Measurements from ENCODE around the gene BCAP31.
"Not testable (repeated sequence)": the region's sequence is repeated elsewhere in the genome, so short reads cannot be mapped to it uniquely, and the experiment has no call there.

The BCAP31 gene

DNA sequence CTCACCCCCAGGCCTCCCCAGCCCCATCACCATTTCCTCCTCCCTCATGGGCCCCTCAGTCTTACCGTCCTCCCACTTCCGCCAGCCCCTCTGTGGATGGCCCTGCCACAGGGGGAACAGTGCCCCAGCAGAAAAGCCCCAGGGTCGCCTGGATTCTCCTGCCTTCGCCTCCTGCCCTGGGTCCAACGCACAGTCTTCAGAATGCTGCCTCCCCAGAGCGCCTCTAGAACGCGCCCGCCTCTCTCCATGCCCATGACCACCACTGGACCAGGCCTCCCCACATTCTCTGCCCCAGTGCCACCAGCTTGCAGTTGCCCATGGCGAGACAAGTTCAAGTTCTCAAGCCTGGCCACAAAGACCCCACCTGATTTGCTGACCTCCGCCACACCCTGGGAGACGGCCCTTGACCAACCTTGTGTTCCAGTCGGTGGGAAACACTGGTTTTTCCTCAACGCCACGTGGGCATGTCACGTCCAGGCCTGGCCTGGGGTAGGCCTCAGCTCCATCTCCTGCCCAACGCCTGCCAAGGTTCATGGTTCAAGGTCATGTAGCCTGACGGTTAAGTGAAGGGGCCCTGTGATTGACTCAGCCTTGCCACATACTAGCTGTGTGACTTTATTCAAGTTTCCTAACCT is 39.2 kb upstream of the BCAP31 start:
- FAIRE-seq: no peak
- DNase-seq (ENCODE audit: insufficient read length, low spot score): no peak

DNA sequence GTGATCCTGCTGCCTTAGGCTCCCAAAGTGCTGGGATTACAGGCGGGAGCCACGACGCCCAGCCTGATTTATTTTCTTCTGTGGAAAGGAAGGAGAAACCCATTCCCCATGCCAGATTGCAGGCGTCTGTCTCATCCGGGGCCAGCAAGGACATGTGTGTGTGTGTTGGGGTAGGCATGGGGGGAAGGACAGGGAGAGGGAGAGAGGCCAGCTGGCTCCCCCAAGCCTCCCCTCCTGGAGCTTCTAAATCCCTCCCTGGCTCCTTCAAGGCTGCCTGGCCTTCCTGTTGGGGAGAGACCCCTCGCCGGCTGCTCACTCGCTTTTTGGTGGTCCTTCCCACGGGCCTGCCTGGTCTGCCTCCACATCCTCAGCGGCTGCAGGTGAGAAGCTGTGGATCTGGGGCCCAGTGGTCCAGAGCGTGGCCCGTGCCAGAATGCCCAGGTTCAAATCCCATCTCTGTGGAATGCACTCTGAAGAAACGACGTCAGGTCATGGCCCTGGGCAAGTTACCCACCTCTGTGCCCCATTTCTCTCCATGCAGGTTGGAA is 38.5 kb upstream of the BCAP31 start:
- DNase-seq (ENCODE audit: insufficient read length, low spot score) (no peak), FAIRE-seq (no peak)

DNA sequence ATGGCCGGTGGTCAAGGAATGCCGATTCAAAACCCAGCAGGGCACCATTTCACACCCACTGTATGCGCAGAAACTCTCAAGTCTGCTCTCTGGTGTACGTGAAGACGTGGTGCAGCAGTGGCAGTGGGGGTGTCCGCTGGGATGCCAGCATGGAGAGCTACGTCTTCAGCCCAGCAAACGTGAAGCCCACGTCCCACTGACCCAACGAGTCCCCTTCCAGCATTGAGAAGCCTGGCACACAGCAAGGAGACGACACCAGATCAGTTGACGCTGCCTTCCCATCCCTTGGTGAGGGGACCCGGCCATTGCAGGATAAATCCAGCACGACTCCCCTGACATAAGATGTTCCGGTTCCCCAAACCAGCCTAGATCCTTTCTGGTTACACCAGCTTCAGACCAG is 37.7 kb upstream of the BCAP31 start:
- DNase-seq (ENCODE audit: insufficient read length, low spot score): no peak
- FAIRE-seq: no peak

DNA sequence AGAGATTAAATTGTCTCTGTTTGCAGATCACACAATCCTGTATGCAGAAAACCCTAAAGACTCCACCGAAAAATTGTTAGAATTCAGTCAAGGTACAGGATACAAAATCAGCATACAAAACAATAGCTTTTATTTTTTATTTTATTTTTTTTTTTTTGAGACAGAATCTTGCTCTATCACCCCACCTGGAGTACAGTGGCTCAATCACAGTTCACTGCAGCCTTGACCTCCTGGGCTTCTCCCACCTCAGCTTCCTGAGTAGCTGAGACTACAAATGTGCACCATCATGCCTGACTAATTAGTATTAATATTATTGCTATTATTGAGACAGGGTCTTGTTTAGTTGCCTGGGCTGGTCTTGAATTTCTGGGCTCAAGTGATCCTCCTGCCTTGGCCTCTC is 30.9 kb upstream of the BCAP31 start:
- FAIRE-seq (no peak), DNase-seq (ENCODE audit: insufficient read length, low spot score) (no peak)

DNA sequence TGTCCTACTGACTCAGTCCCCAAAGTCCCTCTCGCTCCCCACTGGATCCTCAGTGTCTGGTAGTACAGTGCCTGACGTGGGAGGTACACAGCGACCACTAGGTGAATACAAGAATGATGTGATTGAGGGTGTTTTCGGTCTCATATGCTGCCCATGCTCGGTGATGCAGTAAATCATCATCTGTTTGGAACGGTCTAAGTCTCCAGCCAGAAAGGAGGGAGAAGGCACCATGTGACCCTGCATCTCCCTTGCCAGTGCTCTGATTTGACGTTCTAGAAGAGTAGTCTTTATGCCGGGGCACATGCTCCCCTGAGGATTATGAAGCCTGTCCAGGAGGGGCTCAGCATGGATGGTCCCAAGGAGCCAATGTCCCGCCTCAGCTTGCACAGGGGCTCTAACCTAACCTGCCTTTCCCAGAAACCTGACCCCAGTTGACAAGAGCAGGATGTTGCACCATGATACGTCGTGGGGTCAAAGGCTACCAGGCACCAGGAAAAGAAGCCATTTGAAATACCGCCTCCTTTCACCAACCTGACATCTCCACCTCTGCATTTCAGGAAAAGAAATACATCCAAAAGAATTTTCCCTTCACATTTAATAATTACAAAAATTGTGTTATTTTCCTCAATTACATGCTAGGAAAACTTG is 26.1 kb upstream of the BCAP31 start:
- FAIRE-seq (no peak), DNase-seq (ENCODE audit: insufficient read length, low spot score) (no peak)

DNA sequence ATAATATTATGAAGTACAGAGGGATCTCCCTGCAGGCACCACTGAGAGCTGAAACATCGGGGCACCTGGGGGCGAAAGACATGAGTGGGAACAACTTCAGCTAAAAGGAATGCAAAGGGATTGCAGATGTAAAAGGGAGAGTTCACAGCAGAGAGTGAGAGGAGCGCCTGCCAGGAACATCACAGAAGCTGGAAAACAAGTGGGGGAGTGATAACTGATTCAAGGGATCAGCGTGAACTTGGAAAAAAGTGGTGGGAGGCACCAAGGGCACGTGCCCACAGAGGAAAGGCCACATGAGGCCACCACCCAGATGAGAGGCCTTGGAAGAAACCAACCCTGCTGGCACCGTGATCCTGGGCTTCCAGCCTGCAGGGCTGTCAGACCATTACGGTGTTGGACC is 24.8 kb upstream of the BCAP31 start:
- not testable (repeated sequence) for FAIRE-seq; DNase-seq (ENCODE audit: insufficient read length, low spot score)

DNA sequence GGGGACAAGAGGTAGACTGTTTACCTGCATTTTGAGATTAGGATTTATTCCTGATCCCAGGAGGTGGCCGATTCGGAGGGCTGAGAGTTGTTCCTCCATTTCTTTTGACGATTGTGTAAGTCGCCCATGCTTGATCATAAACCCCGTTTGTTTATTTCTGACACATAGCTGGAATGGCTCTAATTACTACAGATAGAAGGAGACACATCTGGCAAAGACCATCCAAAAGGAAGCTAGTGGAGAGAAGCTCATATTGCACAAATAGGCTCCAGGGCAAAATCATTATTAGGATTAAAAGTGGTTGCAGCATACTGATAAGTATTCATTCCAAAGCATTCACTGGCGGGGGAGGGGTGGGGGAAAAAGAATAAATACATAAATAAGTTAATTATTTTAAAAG is 22.8 kb upstream of the BCAP31 start:
- not testable (repeated sequence) for FAIRE-seq; DNase-seq (ENCODE audit: insufficient read length, low spot score)

DNA sequence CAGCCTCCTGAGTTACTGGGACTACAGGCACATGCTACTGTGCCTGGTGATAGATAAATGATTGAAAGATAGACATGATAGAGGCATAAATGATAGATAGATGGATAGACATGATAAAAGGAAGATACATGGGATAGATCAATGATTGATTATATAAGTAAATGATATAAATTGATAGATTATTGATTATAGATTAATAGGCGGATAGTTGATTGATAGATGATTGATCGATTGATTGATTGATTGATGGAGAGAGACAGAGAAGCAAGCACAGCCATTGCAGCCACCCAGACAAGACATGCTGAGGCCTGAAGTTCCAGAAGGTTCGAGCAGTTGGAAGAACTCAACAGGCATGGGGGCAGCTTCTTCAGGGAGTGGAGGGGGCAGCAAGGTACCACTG is 22.2 kb upstream of the BCAP31 start:
- FAIRE-seq (no peak), DNase-seq (ENCODE audit: insufficient read length, low spot score) (no peak)

DNA sequence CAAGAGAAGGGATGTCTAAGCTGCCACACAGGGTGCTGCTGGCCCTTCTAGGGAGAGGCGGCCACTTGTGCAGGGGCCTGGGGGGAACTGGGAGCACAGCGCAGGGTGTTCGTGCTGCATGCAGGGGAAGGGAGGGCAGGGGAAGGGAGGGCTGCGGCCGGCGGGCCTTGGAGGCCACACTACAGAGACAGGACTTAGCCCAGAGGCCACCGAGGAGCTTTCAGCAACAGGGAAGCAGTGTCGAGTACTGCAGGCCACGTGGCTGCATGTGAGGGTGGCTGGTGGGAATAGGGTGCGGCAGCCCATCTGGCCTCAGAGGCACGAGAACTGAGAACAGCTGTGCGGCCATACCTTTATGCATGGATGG is 20.9 kb upstream of the BCAP31 start:
- DNase-seq (ENCODE audit: insufficient read length, low spot score); FAIRE-seq: not testable (repeated sequence)

DNA sequence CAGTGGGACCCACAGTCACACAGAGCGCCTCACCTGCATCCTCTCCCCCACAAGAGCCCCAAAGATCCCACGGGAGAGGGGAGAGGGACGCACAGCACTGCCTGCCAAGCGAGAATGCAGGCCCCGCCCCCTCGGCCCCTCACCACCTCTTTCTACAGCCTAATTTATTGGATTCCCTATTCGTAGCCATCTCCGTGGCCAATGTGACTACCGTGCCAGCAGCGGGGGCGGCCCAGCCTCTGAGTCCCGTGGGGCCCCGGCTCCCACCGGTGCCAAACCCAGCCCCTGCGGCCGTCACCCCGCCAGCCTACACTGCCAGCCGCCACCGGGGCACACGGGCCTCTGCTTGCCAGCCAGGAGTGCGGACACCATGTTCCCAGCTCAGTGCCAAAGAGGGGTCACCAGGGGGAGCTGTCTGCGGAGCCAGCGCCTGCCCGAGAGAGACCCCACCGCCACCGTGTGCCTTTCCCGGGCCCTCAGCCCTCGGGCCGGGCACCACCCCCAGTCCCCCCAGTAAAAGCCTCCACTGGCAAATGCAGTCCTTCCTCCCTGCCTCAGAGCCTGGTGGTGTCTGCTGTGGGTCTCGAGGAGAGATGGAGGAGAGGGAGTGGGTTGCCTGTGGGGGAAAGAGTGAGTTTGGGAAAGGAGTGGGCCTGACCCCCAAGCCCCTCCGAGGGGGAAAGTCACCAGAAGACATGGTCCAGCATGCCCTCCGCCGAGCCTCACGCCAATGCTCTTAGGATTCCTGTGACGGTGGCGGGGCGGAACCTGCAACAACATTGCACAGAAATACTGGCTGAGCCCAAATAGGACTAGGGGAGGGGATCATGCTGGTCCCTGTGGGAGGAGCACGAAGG is 20.3 kb upstream of the BCAP31 start:
- FAIRE-seq: no peak

DNA sequence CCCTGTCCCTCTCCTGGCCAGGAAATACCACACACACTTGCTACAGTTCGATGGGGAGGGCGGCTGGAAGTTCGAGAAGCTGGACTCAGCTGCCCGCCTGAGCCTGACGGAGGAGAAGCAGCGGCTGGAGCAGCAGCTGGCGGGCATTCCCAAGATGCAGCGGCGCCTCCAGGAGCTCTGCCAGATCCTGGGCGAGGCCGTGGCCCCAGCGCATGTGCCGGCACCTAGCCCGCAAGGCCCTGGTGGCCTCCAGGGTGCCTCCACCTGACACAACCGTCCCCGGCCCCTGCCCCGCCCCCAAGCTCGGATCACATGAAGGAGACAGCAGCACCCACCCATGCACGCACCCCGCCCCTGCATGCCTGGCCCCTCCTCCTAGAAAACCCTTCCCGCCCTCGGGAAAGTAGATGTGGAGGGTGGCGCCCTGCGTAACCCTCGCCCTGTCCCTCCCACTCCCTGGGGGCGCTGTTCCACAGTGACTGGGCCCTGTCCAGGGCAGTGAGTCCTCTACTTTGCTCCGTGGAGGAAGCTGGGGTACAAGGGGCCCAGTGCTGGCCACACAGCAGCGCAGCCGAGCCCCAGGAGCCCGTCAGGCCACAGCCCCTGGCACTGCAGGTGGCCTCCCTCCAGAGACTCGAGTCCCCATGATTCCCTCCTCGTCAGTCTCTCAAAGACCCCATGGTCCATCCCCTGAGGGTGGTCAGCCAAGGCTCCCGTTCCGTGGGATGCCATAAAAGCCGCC is 19.5 kb upstream of the BCAP31 start:
- DNase-seq (ENCODE audit: insufficient read length, low spot score); FAIRE-seq: not testable (repeated sequence)

More for the DNA sequence above, 20.3 kb upstream of the BCAP31 start:
- DNase-seq (ENCODE audit: insufficient read length, low spot score): no peak

DNA sequence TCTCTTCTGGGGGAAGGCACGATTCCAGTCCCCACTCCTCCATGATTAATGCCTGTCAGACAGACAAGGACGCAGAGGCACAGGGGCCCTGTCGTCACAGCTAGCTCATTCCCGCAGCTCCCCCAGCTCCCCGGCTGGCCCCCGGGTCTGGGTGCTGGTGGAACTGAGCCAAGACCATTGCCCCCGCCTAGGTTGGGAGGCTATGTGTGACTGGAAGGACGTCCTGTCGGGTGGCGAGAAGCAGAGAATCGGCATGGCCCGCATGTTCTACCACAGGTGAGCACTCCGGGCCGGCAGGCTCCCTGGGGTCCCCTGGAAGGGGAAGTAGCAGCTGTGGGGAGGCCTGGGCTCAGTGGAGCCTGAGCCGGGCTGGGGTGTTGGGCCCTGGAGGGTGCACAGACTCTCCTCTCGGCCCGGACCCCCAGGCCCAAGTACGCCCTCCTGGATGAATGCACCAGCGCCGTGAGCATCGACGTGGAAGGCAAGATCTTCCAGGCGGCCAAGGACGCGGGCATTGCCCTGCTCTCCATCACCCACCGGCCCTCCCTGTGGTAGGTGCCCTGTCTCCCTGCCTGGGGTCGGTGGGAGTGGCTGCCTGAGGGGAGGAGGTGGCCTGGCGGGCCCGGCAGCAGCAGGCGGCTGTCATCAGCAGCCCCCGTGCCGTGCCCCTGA is 18.7 kb upstream of the BCAP31 start:
- FAIRE-seq; DNase-seq (ENCODE audit: insufficient read length, low spot score): not testable (repeated sequence)

DNA sequence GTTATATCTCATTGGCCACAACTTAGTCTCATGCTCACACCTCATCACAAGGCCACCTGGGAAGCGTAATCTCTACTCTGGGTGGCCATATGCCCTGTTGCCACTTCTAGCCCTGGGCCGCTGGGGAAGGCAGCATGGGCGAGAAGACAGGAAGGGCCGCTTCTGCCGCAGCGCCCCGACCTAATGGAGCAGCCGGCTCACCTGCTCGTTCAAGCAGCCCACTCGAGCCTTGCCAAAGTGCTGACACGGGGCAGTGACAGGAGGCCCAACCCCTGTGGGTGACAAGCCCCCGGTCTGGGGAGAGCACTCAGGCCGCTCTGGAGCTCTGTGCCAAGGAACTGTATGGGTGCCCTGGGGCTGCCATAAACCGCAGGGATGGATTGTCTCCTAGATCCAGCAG is 17.9 kb upstream of the BCAP31 start:
- FAIRE-seq; DNase-seq (ENCODE audit: insufficient read length, low spot score): not testable (repeated sequence)

DNA sequence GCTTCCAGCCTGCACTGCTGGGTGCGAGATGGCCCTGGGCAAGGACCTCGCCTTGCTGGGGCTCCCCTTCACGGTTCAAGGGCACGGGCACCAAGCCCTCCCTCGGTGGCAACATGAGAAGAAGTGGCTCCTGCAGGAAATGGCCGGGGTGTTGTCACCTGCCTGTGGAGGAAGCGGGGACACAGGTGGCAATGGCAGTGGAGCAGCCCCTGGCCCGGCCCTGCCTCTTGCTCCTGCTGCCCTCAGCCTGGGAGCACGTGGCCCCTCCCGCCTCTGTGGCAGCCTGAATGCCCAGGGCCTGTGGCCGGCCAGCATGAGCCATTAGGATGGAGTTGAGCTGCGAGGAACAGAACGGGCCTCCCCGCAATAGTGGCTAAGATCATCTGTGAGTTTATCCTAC is 17.3 kb upstream of the BCAP31 start:
- FAIRE-seq: no peak

DNA sequence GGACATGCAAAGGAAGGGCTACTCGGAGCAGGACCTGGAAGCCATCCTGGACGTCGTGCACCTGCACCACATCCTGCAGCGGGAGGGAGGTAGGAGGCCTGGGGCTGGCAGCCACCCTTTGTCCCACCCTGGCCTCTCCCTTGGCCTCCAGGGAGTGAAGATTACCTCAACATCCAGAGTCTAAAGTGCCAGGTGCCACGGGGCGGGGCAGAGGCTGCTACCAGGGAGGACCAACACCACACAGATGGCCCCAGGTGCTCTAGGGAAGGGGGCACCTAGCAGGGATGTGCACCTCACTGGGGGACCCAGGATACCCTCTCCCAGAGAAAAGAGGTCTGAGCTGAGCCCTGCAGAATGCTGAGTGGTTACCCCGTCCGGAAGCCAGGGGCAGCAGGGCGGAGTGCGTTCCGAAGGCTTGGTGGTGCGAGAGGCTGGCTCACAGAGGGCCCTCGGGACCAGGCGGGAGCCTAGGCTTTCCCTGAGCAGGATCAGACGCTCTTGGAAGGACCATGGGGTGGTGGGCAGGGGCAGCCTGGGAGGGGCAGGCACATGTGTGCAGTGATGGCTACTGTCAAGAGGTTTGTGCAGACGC is 16.5 kb upstream of the BCAP31 start:
- FAIRE-seq (no peak), DNase-seq (ENCODE audit: insufficient read length, low spot score) (no peak)

More for the DNA sequence above, 17.3 kb upstream of the BCAP31 start:
- DNase-seq (ENCODE audit: insufficient read length, low spot score): no peak

DNA sequence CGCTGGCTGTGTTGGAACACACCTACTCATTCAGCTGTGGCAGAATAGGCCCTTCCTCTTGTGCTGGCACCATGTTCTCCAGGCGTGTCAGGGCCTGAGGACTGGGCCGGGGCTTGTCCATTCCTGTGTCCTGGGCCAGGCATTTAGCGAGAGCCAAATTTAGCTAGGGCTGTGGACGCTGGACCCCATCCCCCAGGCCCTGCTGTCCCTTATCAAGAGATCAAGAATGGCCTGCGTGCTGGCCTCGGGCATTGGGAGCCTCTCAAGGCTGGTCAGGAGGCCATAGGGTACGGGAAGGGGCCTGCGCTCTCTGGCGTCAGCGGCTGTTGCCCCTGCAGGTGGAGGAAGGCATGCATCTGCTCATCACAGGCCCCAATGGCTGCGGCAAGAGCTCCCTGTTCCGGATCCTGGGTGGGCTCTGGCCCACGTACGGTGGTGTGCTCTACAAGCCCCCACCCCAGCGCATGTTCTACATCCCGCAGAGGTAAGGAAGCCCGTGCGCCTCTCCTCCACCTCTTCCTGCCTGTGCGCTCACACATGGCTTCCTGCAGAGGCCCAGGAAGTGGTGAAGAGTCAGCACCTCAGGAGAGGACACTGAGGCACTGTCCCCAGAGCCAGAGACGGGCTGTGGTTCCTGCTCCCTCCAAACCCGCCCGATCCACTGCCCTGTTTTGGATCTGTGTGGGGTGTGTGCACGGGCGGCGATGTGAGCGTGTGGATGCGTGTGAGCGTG is 15.7 kb upstream of the BCAP31 start:
- DNase-seq (ENCODE audit: insufficient read length, low spot score) (no peak), FAIRE-seq (no peak)

DNA sequence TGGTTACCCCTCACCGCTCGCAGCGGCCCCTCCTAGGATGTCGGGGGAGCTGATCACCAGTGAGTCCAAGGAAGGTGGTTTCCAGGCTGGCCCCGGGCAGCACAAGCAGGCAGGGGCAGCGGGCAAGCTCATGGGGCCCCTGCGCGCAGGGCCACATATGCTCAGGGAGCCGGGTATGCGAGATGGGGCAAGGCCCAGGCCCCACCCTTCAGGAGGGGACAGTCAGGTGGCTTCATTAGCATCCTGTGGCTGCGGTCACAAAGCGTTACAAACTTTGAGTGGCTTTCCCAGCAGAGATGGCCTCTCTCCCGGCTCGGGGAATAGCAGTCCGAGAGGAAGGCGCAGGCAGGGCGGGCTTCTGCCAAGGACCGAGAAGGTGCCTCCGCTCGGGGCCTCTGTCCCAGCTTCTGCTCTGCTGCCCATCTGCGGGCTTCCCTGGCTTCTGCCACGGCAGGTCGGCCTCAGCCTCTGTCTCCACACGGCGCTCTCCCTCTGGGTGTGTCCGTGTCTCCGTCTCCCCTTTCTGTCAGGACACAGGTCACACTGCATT is 13.9 kb upstream of the BCAP31 start:
- FAIRE-seq: no peak

DNA sequence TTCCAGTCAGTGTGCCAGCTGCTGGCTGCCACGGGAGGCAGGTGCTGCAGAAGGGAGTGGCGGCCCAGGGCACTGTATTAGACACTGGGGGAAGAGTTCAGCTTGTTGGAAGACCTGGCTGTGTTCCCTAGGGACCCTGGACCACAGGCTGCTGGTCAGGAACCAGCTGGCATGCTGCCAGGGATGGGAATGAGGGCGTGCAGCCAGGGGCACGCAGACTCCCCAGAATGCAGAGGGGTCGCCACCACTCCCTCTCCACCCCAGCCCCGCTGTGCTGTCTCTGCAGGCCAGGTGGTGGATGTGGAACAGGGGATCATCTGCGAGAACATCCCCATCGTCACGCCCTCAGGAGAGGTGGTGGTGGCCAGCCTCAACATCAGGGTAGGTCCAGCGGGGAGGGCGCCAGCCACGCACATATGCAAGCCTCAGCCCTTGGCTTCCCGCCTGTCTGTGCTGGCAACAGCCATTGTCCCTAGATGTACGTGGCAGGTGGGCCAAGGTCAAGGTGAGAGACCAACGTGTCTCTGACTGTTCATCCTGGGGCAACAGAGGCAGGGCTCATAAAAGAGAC is 12.8 kb upstream of the BCAP31 start:
- no peak for DNase-seq (ENCODE audit: insufficient read length, low spot score)
- no peak for FAIRE-seq

More for the DNA sequence above, 13.9 kb upstream of the BCAP31 start:
- no peak for DNase-seq (ENCODE audit: insufficient read length, low spot score)

Measured in HTR-8/SVneo (cell line).